Measurements from ENCODE around the gene FHOD1. TPM values are rescaled to one million over a fixed set of nuclear protein-coding genes. Genes with fewer than 3 reads are reported as not detected.
A peak's percentile ranks its signal among the peaks of the same experiment; 100 is the strongest.

Gene FHOD1
- total and polyA plus RNA-seq, 9 of the 15 experiments (the other 6 are each of a cell fraction or from before 2014, with no cell fraction given), result 18.7 to 126 (median 32.3) TPM

DNA sequence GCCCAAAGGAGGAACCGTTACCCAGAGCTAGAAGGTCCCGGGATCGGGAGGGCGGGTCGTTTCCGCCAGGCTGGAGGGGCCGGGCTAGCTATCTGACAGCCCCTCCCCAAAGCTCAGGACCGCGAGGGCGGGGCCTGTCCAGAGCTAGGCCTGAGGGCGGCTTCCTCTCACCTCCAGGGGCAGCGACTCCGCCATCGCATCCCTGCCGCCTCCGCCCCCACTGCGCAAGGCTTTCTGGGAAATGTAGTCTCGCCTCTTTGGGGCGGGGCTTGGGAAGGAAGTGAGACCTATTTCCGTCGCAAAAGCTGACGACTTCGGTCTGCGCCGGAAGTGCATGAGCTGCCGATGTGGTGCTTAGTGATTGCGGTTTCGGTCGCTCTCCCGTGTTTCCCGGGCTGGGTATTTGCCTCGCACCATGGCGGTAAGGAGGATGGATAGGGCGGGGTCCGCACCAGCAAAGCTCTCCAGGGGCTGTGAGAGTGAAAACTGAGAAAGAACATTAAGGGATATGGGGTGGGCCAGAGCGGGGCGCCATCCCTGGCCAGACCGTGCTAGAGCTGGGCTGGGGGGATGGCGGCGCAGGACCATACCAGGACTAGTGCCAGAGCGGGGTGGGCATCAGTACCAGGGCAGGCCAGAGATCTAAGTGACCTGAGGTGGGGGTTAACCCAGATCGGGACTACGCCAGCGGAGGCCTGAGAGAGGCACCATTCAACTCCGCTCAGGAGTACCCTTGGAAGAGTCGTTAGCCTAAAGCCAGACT lies 20.3 kb downstream of the FHOD1 start, which contains the start of gene TMEM208 (continued):
- TF ChIP-seq, protein P1, sequence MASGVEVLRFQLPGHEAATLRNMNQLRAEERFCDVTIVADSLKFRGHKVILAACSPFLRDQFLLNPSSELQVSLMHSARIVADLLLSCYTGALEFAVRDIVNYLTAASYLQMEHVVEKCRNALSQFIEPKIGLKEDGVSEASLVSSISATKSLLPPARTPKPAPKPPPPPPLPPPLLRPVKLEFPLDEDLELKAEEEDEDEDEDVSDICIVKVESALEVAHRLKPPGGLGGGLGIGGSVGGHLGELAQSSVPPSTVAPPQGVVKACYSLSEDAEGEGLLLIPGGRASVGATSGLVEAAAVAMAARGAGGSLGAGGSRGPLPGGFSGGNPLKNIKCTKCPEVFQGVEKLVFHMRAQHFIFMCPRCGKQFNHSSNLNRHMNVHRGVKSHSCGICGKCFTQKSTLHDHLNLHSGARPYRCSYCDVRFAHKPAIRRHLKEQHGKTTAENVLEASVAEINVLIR (CRISPR knock-in tag; IDR thresholded peaks at IDR 0.05), result peak; percentile 99
- peak; percentile 87 for TF ChIP-seq HMGN3 (IDR thresholded peaks at IDR 0.05; ENCODE audit: borderline replicate concordance, extremely low read depth, insufficient read length, low read depth, low read length)
- TF ChIP-seq, protein P2, sequence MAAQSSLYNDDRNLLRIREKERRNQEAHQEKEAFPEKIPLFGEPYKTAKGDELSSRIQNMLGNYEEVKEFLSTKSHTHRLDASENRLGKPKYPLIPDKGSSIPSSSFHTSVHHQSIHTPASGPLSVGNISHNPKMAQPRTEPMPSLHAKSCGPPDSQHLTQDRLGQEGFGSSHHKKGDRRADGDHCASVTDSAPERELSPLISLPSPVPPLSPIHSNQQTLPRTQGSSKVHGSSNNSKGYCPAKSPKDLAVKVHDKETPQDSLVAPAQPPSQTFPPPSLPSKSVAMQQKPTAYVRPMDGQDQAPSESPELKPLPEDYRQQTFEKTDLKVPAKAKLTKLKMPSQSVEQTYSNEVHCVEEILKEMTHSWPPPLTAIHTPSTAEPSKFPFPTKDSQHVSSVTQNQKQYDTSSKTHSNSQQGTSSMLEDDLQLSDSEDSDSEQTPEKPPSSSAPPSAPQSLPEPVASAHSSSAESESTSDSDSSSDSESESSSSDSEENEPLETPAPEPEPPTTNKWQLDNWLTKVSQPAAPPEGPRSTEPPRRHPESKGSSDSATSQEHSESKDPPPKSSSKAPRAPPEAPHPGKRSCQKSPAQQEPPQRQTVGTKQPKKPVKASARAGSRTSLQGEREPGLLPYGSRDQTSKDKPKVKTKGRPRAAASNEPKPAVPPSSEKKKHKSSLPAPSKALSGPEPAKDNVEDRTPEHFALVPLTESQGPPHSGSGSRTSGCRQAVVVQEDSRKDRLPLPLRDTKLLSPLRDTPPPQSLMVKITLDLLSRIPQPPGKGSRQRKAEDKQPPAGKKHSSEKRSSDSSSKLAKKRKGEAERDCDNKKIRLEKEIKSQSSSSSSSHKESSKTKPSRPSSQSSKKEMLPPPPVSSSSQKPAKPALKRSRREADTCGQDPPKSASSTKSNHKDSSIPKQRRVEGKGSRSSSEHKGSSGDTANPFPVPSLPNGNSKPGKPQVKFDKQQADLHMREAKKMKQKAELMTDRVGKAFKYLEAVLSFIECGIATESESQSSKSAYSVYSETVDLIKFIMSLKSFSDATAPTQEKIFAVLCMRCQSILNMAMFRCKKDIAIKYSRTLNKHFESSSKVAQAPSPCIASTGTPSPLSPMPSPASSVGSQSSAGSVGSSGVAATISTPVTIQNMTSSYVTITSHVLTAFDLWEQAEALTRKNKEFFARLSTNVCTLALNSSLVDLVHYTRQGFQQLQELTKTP (IDR thresholded peaks at IDR 0.05; ENCODE audit: low read depth in 1 of 2, partially characterized antibody in 2 of 2), result peak; percentile 87 to 88
- peak in 1 of 2 experiments; percentile 99; a peak in 2 of 4 replicates for TF ChIP-seq KDM4B (IDR thresholded peaks at IDR 0.05; ENCODE audit: borderline replicate concordance in 2 of 2, low read depth in 1 of 2)
- 0 out of 2 replicates have a peak, but pooled peaks have one; percentile 33 for TF ChIP-seq SMC3 (conservative IDR thresholded peaks at IDR 0.05; ENCODE audit: insufficient read depth, low read depth, low read length)
- TF ChIP-seq SAP30 (IDR thresholded peaks at IDR 0.05; ENCODE audit: borderline replicate concordance, insufficient read depth, low read depth, low read length, poor library complexity, severe bottlenecking), result peak; percentile 87
- TF ChIP-seq, protein P3, sequence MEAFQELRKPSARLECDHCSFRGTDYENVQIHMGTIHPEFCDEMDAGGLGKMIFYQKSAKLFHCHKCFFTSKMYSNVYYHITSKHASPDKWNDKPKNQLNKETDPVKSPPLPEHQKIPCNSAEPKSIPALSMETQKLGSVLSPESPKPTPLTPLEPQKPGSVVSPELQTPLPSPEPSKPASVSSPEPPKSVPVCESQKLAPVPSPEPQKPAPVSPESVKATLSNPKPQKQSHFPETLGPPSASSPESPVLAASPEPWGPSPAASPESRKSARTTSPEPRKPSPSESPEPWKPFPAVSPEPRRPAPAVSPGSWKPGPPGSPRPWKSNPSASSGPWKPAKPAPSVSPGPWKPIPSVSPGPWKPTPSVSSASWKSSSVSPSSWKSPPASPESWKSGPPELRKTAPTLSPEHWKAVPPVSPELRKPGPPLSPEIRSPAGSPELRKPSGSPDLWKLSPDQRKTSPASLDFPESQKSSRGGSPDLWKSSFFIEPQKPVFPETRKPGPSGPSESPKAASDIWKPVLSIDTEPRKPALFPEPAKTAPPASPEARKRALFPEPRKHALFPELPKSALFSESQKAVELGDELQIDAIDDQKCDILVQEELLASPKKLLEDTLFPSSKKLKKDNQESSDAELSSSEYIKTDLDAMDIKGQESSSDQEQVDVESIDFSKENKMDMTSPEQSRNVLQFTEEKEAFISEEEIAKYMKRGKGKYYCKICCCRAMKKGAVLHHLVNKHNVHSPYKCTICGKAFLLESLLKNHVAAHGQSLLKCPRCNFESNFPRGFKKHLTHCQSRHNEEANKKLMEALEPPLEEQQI (IDR thresholded peaks at IDR 0.05), result no peak
- TF ChIP-seq DPF2 (IDR thresholded peaks at IDR 0.05), result no peak
- no peak for TF ChIP-seq NFE2L1 (tag; IDR thresholded peaks at IDR 0.05; ENCODE audit: borderline replicate concordance, low read depth)
- TF ChIP-seq PTBP1 (IDR thresholded peaks at IDR 0.05; ENCODE audit: low read depth, low read length), result no peak
- peak; percentile 57; the same call in 1 of the 2 replicates for TF ChIP-seq FOSL1 (tag; conservative IDR thresholded peaks at IDR 0.05)
- TF ChIP-seq CHD4 (IDR thresholded peaks at IDR 0.05; ENCODE audit: insufficient read depth, insufficient replicate concordance, low read depth, low read length, poor library complexity, severe bottlenecking), result no peak
- no peak for TF ChIP-seq TCF7L2 (IDR thresholded peaks at IDR 0.05; ENCODE audit: low read depth, low read length)
- no peak for TF ChIP-seq RFX5 (IDR thresholded peaks at IDR 0.05; ENCODE audit: low read depth, low read length)
- no peak for TF ChIP-seq NCOA2 (IDR thresholded peaks at IDR 0.05; ENCODE audit: partially characterized antibody in 2 of 2)
- no peak for TF ChIP-seq TAF7 (tag; IDR thresholded peaks at IDR 0.05)
- no peak for TF ChIP-seq EWSR1 (IDR thresholded peaks at IDR 0.05; ENCODE audit: borderline replicate concordance, low read depth, partially characterized antibody)
- TF ChIP-seq POLR2H (tag; IDR thresholded peaks at IDR 0.05; ENCODE audit: low read depth), result peak; percentile 59

Data from K562 (cell line).